ENCODE results near the gene FLCN.

The FLCN gene

DNA sequence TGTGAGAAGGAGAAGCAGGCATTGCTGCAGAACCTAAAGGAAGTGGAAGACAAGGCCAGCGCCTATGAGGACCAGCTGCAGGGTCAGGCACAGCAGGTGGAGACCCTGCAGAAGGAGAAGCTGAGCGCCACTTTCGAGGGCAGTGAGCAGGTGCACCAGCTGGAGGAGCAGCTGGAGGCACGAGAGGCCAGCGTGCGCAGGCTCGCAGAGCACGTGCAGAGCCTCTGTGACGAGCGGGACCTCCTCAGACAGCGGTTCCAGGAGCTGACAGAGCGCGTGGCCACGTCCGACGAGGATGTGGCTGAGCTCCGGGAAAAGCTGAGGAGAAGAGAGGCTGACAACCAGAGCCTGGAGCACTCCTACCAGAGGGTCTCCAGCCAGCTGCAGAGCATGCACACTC lies 72.3 kb downstream of the FLCN start:
- no peak for DNase-seq

DNA sequence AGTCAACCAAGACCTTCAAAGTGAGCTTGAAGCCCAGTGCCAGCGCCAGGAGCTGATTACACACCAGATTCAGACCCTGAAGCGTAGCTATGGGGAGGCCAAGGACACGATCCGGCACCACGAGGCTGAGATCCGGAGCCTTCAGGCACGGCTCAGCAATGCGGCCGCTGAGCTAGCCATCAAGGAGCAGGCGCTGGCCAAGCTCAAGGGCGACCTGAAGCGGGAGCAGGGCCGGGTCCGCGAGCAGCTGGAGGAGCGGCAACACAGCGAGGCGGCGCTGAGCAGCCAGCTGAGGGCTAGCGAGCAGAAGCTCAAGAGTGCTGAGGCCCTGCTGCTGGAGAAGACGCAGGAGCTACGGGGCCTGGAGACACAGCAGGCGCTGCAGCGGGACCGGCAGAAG lies 72.8 kb downstream of the FLCN start:
- no peak for DNase-seq

All from midbrain (tissue), 1 donor.